Testis (tissue), 2 donors: Measurements from ENCODE around the gene UBE2D3.

Source experiments
- POLR2A ChIP-seq: fragments of 450-650 bp; IDR thresholded peaks from one replicate; pipeline ENCODE4 v1.6.1; 2017; ENCODE audit warnings: antibody characterized with exemption, mild to moderate bottlenecking, moderate library complexity
- TF ChIP-seq, protein P1 (sequence below), 3 experiments: fragments of 450-650 bp in 2 of 3; fragments of 200-600 bp in 1 of 3; sonication (generic) in 1 of 3; IDR thresholded peaks; one replicate each; pipeline ENCODE4 v1.5.1; 2016 to 2019; ENCODE audit warnings: antibody characterized with exemption in 3 of 3, mild to moderate bottlenecking in 2 of 3, moderate library complexity in 1 of 3

DNA sequence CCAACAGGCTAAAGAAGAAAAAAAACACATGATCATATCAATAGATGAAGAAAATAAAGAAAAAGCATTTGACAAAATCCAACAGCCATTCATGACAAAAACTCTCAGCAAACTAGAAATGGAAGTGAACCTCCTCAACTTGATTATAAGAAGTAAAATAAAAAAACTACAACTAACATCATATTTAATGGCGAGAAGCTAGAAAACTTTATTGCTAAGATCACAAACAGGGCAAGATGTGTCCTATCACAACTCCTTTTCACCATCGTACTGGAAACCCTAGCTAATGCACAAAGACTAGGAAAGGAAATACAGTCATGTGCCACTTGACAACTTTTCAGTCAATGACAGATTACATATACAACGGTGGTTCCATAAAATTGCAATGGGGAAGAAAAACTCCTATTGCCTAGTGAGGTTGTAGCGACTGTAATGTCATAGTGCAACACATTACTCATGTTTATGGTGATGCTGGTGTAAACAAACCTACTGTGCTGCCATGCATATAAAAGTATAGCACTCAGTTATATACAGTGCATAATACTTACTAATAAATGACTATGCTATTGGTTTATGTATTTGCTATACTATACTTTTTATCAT lies 54.5 kb downstream of the UBE2D3 start:
- TF ChIP-seq, protein P1, sequence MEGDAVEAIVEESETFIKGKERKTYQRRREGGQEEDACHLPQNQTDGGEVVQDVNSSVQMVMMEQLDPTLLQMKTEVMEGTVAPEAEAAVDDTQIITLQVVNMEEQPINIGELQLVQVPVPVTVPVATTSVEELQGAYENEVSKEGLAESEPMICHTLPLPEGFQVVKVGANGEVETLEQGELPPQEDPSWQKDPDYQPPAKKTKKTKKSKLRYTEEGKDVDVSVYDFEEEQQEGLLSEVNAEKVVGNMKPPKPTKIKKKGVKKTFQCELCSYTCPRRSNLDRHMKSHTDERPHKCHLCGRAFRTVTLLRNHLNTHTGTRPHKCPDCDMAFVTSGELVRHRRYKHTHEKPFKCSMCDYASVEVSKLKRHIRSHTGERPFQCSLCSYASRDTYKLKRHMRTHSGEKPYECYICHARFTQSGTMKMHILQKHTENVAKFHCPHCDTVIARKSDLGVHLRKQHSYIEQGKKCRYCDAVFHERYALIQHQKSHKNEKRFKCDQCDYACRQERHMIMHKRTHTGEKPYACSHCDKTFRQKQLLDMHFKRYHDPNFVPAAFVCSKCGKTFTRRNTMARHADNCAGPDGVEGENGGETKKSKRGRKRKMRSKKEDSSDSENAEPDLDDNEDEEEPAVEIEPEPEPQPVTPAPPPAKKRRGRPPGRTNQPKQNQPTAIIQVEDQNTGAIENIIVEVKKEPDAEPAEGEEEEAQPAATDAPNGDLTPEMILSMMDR (IDR thresholded peaks at IDR 0.05) = no peak
- TF ChIP-seq POLR2A = no peak
